Colonic mucosa (tissue), 4 donors: ENCODE measurements around the gene FTO. TPM values are rescaled to one million over a fixed set of nuclear protein-coding genes. Genes with fewer than 3 reads are reported as not detected.

Source experiments
- DNase-seq: peaks from one replicate; pipeline ENCODE4 v3.0.0-alpha.2; 2020
- H3K27ac ChIP-seq: fragments of 200-600 bp; one replicate; pipeline ENCODE4 v1.8.0; 2021
- H3K27me3 ChIP-seq: fragments of 200-600 bp; one replicate; pipeline ENCODE4 v1.8.0; 2021
- H3K36me3 ChIP-seq: fragments of 200-600 bp; one replicate; pipeline ENCODE4 v1.8.0; 2021
- H3K4me1 ChIP-seq: fragments of 200-600 bp; one replicate; pipeline ENCODE4 v1.8.0; 2021; ENCODE audit warnings: mild to moderate bottlenecking
- H3K4me3 ChIP-seq: fragments of 200-600 bp; one replicate; pipeline ENCODE4 v1.8.0; 2021
- H3K9ac ChIP-seq, 2 donors: one replicate each; pipeline ENCODE4 v1.7.0; 2013; ENCODE audit warnings: control low read depth in 2 of 2, low read depth in 2 of 2, low read length in 2 of 2
- H3K9me3 ChIP-seq: fragments of 200-600 bp; one replicate; pipeline ENCODE4 v1.8.0; 2021
- intact Hi-C: fragments of 100-400 bp; cut with DNase I; formaldehyde crosslinking; loops from one replicate; pipeline ENCODE4 v1.14.1; 2022
- total RNA-seq, 2 donors: library from RNA; stranded (reverse); fragmentation: NEBNext Ultra II Directional in 1 of 2; extraction: Animal tissue kit (Norgen Biotek cat#: 25700) in 1 of 2; gene quantifications; one replicate each; pipeline ENCODE4 v1.2.1, GENCODE V29; 2021
- TF ChIP-seq, protein P1 (sequence below): fragments of 200-600 bp; IDR thresholded peaks from one replicate; pipeline ENCODE4 v1.8.0; 2022; ENCODE audit warnings: antibody characterized with exemption, mild to moderate bottlenecking
- donor health status: healthy.
- donor health status: DM: no; HTN: no; CAD: no.
- donor health status: DM: no; HTN: no; CAD: no.

FTO gene
- total RNA-seq, 2 donors from 2014 or later, result 38.3 to 39.2 TPM

- Histone ChIP-seq H3K27me3 (no peaks in the 10 kb centered on the region), H3K9ac (no peak overlapping the region), H3K36me3 (no peaks in the 10 kb centered on the region), H3K4me1 (peaks cover 3% of the 10 kb centered on the region), H3K4me3 (no peak overlapping the region), H3K9me3 (no peaks in the 10 kb centered on the region), H3K27ac (no peak overlapping the region)
- DNase-seq, result no peak
- TF ChIP-seq, protein P1, sequence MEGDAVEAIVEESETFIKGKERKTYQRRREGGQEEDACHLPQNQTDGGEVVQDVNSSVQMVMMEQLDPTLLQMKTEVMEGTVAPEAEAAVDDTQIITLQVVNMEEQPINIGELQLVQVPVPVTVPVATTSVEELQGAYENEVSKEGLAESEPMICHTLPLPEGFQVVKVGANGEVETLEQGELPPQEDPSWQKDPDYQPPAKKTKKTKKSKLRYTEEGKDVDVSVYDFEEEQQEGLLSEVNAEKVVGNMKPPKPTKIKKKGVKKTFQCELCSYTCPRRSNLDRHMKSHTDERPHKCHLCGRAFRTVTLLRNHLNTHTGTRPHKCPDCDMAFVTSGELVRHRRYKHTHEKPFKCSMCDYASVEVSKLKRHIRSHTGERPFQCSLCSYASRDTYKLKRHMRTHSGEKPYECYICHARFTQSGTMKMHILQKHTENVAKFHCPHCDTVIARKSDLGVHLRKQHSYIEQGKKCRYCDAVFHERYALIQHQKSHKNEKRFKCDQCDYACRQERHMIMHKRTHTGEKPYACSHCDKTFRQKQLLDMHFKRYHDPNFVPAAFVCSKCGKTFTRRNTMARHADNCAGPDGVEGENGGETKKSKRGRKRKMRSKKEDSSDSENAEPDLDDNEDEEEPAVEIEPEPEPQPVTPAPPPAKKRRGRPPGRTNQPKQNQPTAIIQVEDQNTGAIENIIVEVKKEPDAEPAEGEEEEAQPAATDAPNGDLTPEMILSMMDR, result no peak
- intact Hi-C loops, result no loop called here
Measured at GRCh38 chr16:53732296-53732929, 28.5 kb downstream of the FTO start.

DNA sequence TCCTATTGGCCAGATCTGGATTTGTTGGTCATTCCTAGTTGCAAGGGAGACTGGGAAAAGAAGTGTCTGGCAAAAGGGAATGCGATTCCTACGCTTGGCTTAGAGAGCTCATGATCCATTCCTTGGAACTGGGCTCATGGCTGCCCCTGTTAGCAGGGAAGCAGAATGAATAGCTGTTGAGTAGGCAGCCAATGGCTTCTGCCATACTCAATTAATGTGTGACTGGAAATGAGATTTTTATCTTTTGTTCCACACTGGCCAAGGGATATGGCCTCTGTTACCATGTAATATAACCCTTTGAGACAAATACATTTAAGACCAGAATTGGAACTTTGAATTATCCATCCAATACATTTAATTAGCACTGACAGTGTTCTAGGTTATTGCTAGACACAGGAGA, 31.0 kb downstream of the FTO start:
- intact Hi-C loops, result no loop called here

GRCh38 chr16:53736297-53736696, 32.3 kb downstream of the FTO start:
- Histone ChIP-seq H3K36me3 (no peaks in the 10 kb centered on the region), H3K9ac (no peak overlapping the region), H3K27me3 (no peaks in the 10 kb centered on the region), H3K4me1 (peaks cover 3% of the 10 kb centered on the region), H3K4me3 (no peak overlapping the region), H3K27ac (no peak overlapping the region), H3K9me3 (no peaks in the 10 kb centered on the region)
- DNase-seq, result no peak
- intact Hi-C loops, result no loop called here
- TF ChIP-seq, protein P1, result no peak

More for the DNA sequence above, 31.0 kb downstream of the FTO start:
- TF ChIP-seq, protein P1, result no peak
- Histone ChIP-seq H3K36me3 (no peaks in the 10 kb centered on the region), H3K4me1 (peaks cover 3% of the 10 kb centered on the region), H3K27me3 (no peaks in the 10 kb centered on the region), H3K9ac (no peak overlapping the region), H3K4me3 (no peak overlapping the region), H3K9me3 (no peaks in the 10 kb centered on the region), H3K27ac (no peak overlapping the region)
- DNase-seq, result no peak

- H3K9me3 ChIP-seq, result no peaks in the 10 kb centered on the region
- no peak overlapping the region for H3K27ac ChIP-seq
- H3K27me3 ChIP-seq, result no peaks in the 10 kb centered on the region
- H3K36me3 ChIP-seq, result no peaks in the 10 kb centered on the region
- TF ChIP-seq, protein P1, result no peak
- H3K4me1 ChIP-seq, result peaks cover 3% of the 10 kb centered on the region
- no peak overlapping the region for H3K4me3 ChIP-seq
- no peak overlapping the region for H3K9ac ChIP-seq
- intact Hi-C loops, result no loop called here
- no peak for DNase-seq
Measured at GRCh38 chr16:53737552-53737951, 33.6 kb downstream of the FTO start.

DNA sequence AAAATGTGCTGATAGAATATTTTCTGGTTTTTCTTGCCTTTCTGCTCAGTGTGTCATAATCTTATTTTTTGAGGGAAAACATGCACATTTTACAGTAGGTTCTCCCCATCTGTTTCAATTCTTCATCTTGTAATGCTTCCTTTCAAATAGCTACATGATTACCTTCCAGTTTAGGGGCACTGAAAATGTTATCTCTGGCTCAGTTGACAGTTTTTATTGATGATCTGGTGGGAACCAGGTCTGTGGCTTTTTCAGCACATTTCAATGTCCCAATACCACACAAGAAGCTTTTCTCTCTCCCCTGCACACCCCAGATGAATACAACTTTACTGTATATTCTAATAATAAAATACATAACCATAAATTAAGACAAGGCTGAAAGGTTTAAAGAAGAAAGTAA, 36.5 kb downstream of the FTO start:
- intact Hi-C loops, result no loop called here
- Histone ChIP-seq H3K27me3 (no peaks in the 10 kb centered on the region), H3K9ac (no peak overlapping the region), H3K4me3 (no peak overlapping the region), H3K9me3 (no peaks in the 10 kb centered on the region), H3K4me1 (peaks cover 8% of the 10 kb centered on the region), H3K36me3 (no peaks in the 10 kb centered on the region), H3K27ac (no peak overlapping the region)
- TF ChIP-seq, protein P1, result no peak
- no peak for DNase-seq
